Measurements from ENCODE around the gene CISD3. TPM values are rescaled to one million over a fixed set of nuclear protein-coding genes. Genes with fewer than 3 reads are reported as not detected.

The CISD3 gene
- total and polyA plus RNA-seq, 4 donors = 4.5 to 152 (median 37.3) TPM

- 42% methylated on average over 12 of the region's 12 CpGs for WGBS
- H3K4me3 ChIP-seq (ENCODE audit: low read depth in 1 of 3, low read length in 3 of 3) = no peak overlapping the region
Observed at GRCh38 chr17:38693700-38694329, 36.3 kb upstream of the CISD3 start.

DNA sequence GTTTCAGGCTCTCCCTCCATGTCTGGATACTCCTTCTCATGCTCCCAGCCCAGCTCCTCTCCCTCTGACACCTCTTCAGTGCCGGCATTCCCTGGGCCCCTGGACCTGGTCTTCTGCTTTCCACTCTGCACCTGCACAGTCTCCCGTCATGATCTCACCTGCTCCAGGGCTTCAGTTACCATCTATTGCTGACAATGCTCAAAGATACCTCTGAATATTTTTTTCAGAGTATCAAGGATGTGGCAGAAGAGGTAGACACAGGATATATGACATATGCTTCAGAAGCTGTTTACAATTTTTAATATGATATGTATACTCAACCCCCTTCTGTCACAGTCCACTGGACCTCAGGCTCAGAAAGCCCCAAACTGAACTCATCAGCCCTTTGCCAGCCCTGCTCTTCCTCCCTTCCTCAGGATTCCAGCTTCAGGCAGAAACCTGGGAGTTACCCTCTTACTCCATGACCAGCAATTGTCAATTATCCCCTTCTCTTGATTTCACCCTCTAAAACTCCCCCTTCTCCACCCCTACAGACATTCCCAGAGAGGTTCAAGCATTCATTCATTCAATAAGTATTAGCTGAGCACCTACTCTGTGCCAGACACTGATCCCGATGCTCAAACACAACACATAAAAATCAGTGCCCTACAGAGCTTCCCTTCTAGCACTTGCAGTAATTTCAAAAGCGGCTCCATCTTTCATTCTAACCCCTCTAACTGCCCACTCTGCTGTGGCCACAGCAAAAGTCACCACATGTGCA, 32.9 kb upstream of the CISD3 start:
- Histone ChIP-seq H3K27me3 (ENCODE audit: control insufficient read depth in 4 of 4, insufficient read depth in 4 of 4, low read length in 3 of 4) (no peaks in the 10 kb centered on the region), H3K4me1 (ENCODE audit: control insufficient read depth in 4 of 4, insufficient read depth in 4 of 4, low read length in 3 of 4) (peaks cover 4 to 24% (median 18%) of the 10 kb centered on the region in 4 donors), H3K36me3 (ENCODE audit: control insufficient read depth in 4 of 4, insufficient read depth in 3 of 4, low read depth in 1 of 4, low read length in 3 of 4) (no peaks in the 10 kb centered on the region), H3K9ac (ENCODE audit: low read depth in 1 of 2, low read length in 2 of 2) (no peak overlapping the region), H3K27ac (ENCODE audit: low read depth in 1 of 2, low read length in 2 of 2) (no peak overlapping the region), H3K4me3 (ENCODE audit: low read depth in 1 of 3, low read length in 3 of 3) (no peak overlapping the region), H3K9me3 (ENCODE audit: control insufficient read depth in 4 of 4, low read length in 3 of 4) (no peaks in the 10 kb centered on the region)
- WGBS = 84% methylated on average over 4 of the region's 4 CpGs
- DNase-seq (ENCODE audit: low spot score) = no peak
- TF ChIP-seq HNF4G (IDR thresholded peaks at IDR 0.05) (no peak), TAF1 (conservative IDR thresholded peaks at IDR 0.05) (no peak), YY1 (IDR thresholded peaks at IDR 0.05) (no peak), FOXA2 (IDR thresholded peaks at IDR 0.05) (no peak), HNF4A (conservative IDR thresholded peaks at IDR 0.05) (no peak), RXRA (IDR thresholded peaks at IDR 0.05) (no peak)
- TF ChIP-seq, protein P1, sequence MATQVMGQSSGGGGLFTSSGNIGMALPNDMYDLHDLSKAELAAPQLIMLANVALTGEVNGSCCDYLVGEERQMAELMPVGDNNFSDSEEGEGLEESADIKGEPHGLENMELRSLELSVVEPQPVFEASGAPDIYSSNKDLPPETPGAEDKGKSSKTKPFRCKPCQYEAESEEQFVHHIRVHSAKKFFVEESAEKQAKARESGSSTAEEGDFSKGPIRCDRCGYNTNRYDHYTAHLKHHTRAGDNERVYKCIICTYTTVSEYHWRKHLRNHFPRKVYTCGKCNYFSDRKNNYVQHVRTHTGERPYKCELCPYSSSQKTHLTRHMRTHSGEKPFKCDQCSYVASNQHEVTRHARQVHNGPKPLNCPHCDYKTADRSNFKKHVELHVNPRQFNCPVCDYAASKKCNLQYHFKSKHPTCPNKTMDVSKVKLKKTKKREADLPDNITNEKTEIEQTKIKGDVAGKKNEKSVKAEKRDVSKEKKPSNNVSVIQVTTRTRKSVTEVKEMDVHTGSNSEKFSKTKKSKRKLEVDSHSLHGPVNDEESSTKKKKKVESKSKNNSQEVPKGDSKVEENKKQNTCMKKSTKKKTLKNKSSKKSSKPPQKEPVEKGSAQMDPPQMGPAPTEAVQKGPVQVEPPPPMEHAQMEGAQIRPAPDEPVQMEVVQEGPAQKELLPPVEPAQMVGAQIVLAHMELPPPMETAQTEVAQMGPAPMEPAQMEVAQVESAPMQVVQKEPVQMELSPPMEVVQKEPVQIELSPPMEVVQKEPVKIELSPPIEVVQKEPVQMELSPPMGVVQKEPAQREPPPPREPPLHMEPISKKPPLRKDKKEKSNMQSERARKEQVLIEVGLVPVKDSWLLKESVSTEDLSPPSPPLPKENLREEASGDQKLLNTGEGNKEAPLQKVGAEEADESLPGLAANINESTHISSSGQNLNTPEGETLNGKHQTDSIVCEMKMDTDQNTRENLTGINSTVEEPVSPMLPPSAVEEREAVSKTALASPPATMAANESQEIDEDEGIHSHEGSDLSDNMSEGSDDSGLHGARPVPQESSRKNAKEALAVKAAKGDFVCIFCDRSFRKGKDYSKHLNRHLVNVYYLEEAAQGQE (IDR thresholded peaks at IDR 0.05) = no peak

More at GRCh38 chr17:38693700-38694329, 36.3 kb upstream of the CISD3 start:
- no peaks in the 10 kb centered on the region for H3K27me3 ChIP-seq (ENCODE audit: control insufficient read depth in 4 of 4, insufficient read depth in 4 of 4, low read length in 3 of 4)
- TF ChIP-seq, protein P1 (IDR thresholded peaks at IDR 0.05) = peak; percentile 23
- TF ChIP-seq, protein P2, sequence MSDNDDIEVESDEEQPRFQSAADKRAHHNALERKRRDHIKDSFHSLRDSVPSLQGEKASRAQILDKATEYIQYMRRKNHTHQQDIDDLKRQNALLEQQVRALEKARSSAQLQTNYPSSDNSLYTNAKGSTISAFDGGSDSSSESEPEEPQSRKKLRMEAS (IDR thresholded peaks at IDR 0.05) = peak; percentile 78
- TF ChIP-seq RAD21 (IDR thresholded peaks at IDR 0.05) = peak; percentile 15 to 43
- TF ChIP-seq HNF4A (conservative IDR thresholded peaks at IDR 0.05) = peak in 1 of 2 donors; percentile 38
- no peak for TF ChIP-seq HNF4G (IDR thresholded peaks at IDR 0.05)
- peak; percentile 42 for TF ChIP-seq YY1 (IDR thresholded peaks at IDR 0.05)
- TF ChIP-seq ATF3 (IDR thresholded peaks at IDR 0.05) = no peak
- peak; percentile 93 for TF ChIP-seq NR2F2 (IDR thresholded peaks at IDR 0.05)
- TF ChIP-seq RXRA (IDR thresholded peaks at IDR 0.05) = peak; percentile 83 to 88
- peak in 1 of 2 donors; percentile 11 for TF ChIP-seq JUND (IDR thresholded peaks at IDR 0.05)
- TF ChIP-seq SP1 (IDR thresholded peaks at IDR 0.05) = peak; percentile 64
- TF ChIP-seq FOXA2 (IDR thresholded peaks at IDR 0.05) = no peak
- TF ChIP-seq, protein P3, sequence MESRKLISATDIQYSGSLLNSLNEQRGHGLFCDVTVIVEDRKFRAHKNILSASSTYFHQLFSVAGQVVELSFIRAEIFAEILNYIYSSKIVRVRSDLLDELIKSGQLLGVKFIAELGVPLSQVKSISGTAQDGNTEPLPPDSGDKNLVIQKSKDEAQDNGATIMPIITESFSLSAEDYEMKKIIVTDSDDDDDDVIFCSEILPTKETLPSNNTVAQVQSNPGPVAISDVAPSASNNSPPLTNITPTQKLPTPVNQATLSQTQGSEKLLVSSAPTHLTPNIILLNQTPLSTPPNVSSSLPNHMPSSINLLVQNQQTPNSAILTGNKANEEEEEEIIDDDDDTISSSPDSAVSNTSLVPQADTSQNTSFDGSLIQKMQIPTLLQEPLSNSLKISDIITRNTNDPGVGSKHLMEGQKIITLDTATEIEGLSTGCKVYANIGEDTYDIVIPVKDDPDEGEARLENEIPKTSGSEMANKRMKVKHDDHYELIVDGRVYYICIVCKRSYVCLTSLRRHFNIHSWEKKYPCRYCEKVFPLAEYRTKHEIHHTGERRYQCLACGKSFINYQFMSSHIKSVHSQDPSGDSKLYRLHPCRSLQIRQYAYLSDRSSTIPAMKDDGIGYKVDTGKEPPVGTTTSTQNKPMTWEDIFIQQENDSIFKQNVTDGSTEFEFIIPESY (IDR thresholded peaks at IDR 0.05) = no peak
- no peak for DNase-seq (ENCODE audit: low spot score)
- no peak overlapping the region for H3K9ac ChIP-seq (ENCODE audit: low read depth in 1 of 2, low read length in 2 of 2)
- H3K9me3 ChIP-seq (ENCODE audit: control insufficient read depth in 4 of 4, low read length in 3 of 4) = no peaks in the 10 kb centered on the region
- no peaks in the 10 kb centered on the region for H3K36me3 ChIP-seq (ENCODE audit: control insufficient read depth in 4 of 4, insufficient read depth in 3 of 4, low read depth in 1 of 4, low read length in 3 of 4)
- H3K27ac ChIP-seq (ENCODE audit: low read depth in 1 of 2, low read length in 2 of 2) = peak overlapping the region; percentile 34 to 58
- peaks cover 4 to 11% (median 8%) of the 10 kb centered on the region in 4 donors for H3K4me1 ChIP-seq (ENCODE audit: control insufficient read depth in 4 of 4, insufficient read depth in 4 of 4, low read length in 3 of 4)

All from liver (tissue), 9 donors.